GM12891 (cell line): ENCODE results near the gene FOSB.

Source experiments
- POLR2A ChIP-seq: IDR thresholded peaks from 2 replicates; pipeline ENCODE4 v1.6.1; 2011; ENCODE audit warnings: low read depth, low read length, control low read depth
- POLR2AphosphoS5 ChIP-seq: IDR thresholded peaks from 2 replicates; pipeline ENCODE4 v1.6.1; 2011; ENCODE audit warnings: low read depth, low read length, control low read depth
- POU2F2 ChIP-seq: IDR thresholded peaks from 2 replicates; pipeline ENCODE4 v1.6.1; 2011; ENCODE audit warnings: low read depth, mild to moderate bottlenecking, control low read depth, low read length, moderate library complexity
- TAF1 ChIP-seq: IDR thresholded peaks from 2 replicates; pipeline ENCODE4 v1.6.1; 2011; ENCODE audit warnings: low read depth, low read length, control low read depth

- no peak for TF ChIP-seq TAF1
- no peak for TF ChIP-seq POLR2A
- TF ChIP-seq POLR2AphosphoS5, result no peak
- TF ChIP-seq POU2F2, result no peak
Measured at GRCh38 chr19:45463241-45463640, 4.6 kb upstream of the FOSB start.
